IPS-18c (cell line): ENCODE measurements around the gene PARD6B.

Source experiments
- H3K4me3 ChIP-seq: 2 replicates; pipeline ENCODE4 v1.7.0; 2013; ENCODE audit warnings: low read depth, mild to moderate bottlenecking, low read length, moderate library complexity; ENCODE audit not compliant: insufficient read depth
- H3K9me3 ChIP-seq: one replicate; pipeline ENCODE4 v1.6.1; 2013; ENCODE audit warnings: mild to moderate bottlenecking, low read length, moderate library complexity; ENCODE audit not compliant: control insufficient read depth, insufficient read depth

PARD6B gene

GRCh38 chr20:50717974-50718761 lies 13.2 kb upstream of the PARD6B start:
- Histone ChIP-seq H3K9me3 (peaks cover 2% of the 10 kb centered on the region), H3K4me3 (no peak overlapping the region)

GRCh38 chr20:50719328-50719727 lies 12.1 kb upstream of the PARD6B start:
- Histone ChIP-seq H3K4me3 (no peak overlapping the region), H3K9me3 (peaks cover 2% of the 10 kb centered on the region)

- Histone ChIP-seq H3K4me3 (no peak overlapping the region), H3K9me3 (peaks cover 2% of the 10 kb centered on the region)
Measured at GRCh38 chr20:50720026-50720425, 11.4 kb upstream of the PARD6B start.

- Histone ChIP-seq H3K4me3 (no peak overlapping the region), H3K9me3 (peaks cover 2% of the 10 kb centered on the region)
Measured at GRCh38 chr20:50720582-50720981, 10.8 kb upstream of the PARD6B start.

- Histone ChIP-seq H3K4me3 (no peak overlapping the region), H3K9me3 (peaks cover 2% of the 10 kb centered on the region)
Measured at GRCh38 chr20:50721881-50722281, 9.5 kb upstream of the PARD6B start.

- Histone ChIP-seq H3K4me3 (no peak overlapping the region), H3K9me3 (peaks cover 2% of the 10 kb centered on the region)
Measured at GRCh38 chr20:50722424-50723155, 8.8 kb upstream of the PARD6B start.

- Histone ChIP-seq H3K9me3 (peaks cover 2% of the 10 kb centered on the region), H3K4me3 (no peak overlapping the region)
Measured at GRCh38 chr20:50723672-50724071, 7.7 kb upstream of the PARD6B start.

GRCh38 chr20:50724112-50724725 lies 7.2 kb upstream of the PARD6B start:
- H3K4me3 ChIP-seq = no peak overlapping the region
- peaks cover 2% of the 10 kb centered on the region for H3K9me3 ChIP-seq

GRCh38 chr20:50724851-50725723 lies 6.3 kb upstream of the PARD6B start:
- Histone ChIP-seq H3K9me3 (peaks cover 2% of the 10 kb centered on the region), H3K4me3 (no peak overlapping the region)

- peaks cover 4% of the 10 kb centered on the region for H3K9me3 ChIP-seq
- H3K4me3 ChIP-seq = no peak overlapping the region
Measured at GRCh38 chr20:50725724-50726005, 5.7 kb upstream of the PARD6B start.

- no peak overlapping the region for H3K4me3 ChIP-seq
- peaks cover 2% of the 10 kb centered on the region for H3K9me3 ChIP-seq
Measured at GRCh38 chr20:50726955-50727791, 4.2 kb upstream of the PARD6B start.

- Histone ChIP-seq H3K4me3 (no peak overlapping the region), H3K9me3 (peaks cover 2% of the 10 kb centered on the region)
Measured at GRCh38 chr20:50727792-50728485, 3.4 kb upstream of the PARD6B start.

GRCh38 chr20:50728486-50728980 lies 2.8 kb upstream of the PARD6B start:
- H3K9me3 ChIP-seq = peaks cover 2% of the 10 kb centered on the region
- no peak overlapping the region for H3K4me3 ChIP-seq

GRCh38 chr20:50728981-50729874 lies 2.2 kb upstream of the PARD6B start:
- Histone ChIP-seq H3K4me3 (no peak overlapping the region; the same call in 1 of the 2 replicates), H3K9me3 (peaks cover 2% of the 10 kb centered on the region)
